HUDEP-2 (cell line): Measurements from ENCODE around the gene EMC6.

ENCODE experiments used
- DNase-seq, 76 experiments: peaks; one replicate each; lab custom pipeline; 2025; ENCODE audit not compliant: unreplicated experiment in 76 of 76; lab: John Stamatoyannopoulos, UW

EMC6 gene

DNA sequence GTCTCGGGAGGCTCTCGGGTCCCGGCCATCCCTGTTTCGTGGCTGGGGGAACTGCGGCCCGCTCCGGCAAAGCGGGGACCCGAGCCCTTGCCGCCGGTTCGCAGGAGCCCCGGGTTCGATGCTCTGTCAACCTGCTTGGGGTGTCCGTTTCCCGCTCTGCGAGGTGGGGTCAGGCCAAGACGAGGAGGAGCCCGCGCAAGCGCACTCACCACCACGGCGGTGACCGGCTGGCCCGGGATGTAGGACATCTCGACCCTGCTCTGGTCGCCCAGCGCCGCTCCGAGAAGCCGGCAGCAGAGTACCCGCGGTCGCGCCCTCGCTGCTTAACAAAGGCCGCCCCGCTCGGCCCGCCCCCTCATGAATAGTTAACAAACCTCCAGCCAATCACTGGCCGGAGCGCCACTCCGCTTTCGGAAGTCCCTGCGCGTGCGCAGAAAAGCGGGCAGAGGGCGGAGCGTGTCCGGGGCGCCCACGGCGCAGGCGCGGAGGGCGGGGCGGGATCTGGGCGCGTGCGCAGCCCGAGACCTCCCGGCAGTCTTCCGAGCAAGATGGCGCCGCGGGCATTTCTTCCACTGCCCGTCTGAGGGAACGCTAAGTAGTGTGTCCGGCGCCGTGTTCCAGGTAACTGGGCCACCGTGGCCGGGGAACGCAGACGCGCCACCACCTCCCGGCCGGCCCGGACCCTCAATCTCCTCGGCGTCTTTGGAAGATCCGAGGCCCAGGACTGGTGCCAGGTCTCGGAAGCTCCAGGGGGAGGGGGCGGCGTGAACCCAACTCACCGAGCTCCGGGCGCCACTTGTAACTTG, at the start of gene EMC6, which contains the start of gene TAX1BP3:
Gene EMC6, plus strand, starts transcription at position 534 of the 806 bp plus-strand sequence. CDS start 335 bp downstream, outside the sequence.
Gene TAX1BP3, minus strand, starts transcription at position 300 of the 806 bp plus-strand sequence. Its CDS starts 52 bp downstream, at position 248.
- peak in 75 of 76 experiments; percentile 54 to 99 (median 96) for DNase-seq

DNA sequence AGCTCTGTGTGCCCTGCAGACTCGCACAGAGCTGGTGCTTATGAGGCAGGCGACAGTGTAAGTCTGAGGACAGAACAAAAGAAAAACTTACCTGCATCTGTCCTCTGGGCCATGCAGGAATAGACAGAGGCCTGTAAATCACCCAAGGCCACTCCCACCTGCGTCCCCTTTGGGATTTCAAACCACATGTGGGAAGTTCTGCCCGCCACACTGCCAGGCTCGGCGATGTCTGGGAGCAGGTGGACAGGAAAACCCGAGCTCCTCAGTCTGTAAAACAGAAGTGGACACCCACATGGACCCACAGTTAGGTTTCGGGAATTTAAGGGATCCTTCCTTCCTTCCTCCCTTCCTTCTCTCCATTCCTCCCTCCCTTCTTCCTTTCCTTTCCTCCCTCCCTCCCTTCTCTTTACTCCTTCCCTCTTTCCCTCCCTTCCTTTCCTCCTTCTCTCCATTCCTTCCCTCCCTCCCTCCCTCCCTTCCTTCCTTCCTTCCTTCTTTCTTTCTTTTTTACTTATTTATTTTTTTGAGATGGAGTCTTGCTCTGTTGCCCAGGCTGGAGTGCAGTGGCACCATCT, 47.4 kb upstream of the EMC6 start:
- DNase-seq: no peak

- no peak for DNase-seq
Measured at GRCh38 chr17:3622977-3623594, 45.5 kb upstream of the EMC6 start.

DNA sequence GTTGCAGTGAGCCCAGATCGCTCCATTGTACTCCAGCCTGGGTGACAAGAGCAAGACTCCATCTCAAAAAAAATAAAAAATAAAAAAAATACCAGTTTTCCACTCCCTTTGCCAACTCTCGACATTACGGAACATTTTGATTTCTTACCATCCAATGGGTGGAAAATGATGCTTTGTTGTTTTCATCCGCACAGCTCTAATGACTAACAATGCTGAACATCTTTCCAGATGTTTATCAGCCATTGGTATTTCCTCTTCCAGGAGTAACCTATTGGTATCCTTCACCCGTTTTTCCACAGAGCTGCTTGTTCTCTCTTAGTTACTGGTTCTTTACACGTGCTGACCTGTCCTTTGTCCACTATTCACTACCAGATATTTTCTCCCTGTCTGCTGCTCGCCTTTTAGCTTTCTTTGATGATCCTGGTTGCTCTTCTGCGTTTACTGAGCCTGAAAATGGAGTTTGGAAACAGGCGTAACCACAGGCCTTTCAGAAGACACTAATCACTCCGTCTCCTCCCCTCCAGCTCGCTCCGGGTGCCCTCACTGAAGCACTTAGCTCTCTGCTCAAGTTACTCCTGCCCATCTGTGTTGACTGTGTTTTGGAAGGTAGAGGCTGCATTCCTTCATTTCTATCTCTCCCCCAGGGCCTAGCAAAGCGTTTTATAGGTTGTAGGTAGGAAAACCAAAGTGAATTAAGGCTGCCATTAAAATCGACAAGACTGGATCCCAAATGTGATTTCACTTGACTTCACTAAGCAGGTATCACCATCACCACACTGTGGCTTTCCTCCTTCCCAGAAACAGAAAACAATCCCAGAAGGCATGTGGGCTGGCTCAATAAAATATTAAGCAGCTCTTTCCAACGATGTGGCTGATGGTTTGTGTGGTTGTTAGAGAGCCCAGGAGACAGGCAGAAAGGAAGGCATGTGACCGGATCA, 41.5 kb upstream of the EMC6 start:
- no peak for DNase-seq

- no peak for DNase-seq
Measured at GRCh38 chr17:3627769-3628167, 40.8 kb upstream of the EMC6 start.

- DNase-seq: no peak
Measured at GRCh38 chr17:3630781-3631180, 37.8 kb upstream of the EMC6 start.

DNA sequence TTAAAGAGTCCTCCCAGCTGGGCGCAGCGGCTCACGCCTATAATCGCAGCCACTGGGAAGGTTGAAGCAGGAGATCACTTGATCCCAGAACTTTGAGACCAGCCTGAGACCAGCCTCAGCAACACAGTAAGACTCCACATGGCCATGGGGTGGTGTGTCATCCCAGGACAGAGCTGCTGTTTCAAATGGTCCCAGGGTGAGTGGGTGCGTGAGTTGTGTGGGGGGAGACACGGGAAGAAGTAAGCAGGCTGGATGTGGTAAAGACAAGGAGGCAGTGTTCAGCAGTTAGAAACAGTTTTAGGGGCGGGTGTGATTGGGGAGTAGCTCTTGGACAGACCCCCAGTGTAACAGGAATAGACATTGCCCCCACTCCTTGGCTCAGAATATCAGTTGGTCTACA, 36.3 kb upstream of the EMC6 start:
- no peak for DNase-seq

- no peak for DNase-seq
Measured at GRCh38 chr17:3635474-3636153, 33.0 kb upstream of the EMC6 start.

DNA sequence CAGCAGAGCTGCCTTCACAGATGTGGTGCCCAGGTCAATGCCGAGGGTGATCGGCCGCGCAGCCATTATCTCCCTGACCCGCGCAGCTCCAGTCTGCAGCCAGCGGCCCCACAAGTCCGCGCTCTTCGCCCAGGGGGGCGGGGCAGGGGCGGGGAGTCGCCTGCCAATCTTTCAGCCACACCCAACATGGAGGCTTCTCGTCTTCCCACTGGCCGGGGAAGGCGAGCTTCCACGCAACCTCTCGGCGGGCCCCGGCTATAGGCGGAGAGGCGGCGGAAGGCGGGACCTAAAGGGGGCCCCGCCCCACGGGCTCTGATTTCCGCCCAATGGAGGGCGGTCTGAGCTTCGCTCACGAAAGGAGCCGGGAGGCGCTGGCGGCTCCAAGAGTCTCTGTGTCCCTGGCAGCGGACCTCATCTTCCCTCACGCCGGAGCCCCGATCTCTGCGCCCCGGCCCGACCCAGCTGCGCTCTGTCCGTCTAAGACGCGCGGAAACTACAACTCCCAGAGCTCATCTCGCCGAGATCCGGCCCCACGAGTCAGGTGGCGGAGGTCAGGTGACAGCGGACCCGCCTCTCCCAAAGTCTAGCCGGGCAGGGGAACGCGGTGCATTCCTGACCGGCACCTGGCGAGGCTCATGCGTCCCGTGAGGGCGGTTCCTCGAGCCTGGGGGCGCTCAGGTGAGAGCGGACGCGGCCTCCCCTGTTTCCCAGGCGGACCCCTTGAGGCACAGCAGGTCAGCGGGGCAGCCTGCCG, 32.3 kb upstream of the EMC6 start, which contains the start of the genes CTNS and SHPK:
Gene CTNS, plus strand, starts transcription at position 607 of the 754 bp plus-strand sequence. CDS start 3,447 bp downstream, outside the sequence.
Gene SHPK, minus strand, starts transcription at position 97 of the 754 bp plus-strand sequence. Its CDS starts 31 bp downstream, at position 66.
- DNase-seq: peak in 75 of 76 experiments; percentile 54 to 98 (median 92)

DNA sequence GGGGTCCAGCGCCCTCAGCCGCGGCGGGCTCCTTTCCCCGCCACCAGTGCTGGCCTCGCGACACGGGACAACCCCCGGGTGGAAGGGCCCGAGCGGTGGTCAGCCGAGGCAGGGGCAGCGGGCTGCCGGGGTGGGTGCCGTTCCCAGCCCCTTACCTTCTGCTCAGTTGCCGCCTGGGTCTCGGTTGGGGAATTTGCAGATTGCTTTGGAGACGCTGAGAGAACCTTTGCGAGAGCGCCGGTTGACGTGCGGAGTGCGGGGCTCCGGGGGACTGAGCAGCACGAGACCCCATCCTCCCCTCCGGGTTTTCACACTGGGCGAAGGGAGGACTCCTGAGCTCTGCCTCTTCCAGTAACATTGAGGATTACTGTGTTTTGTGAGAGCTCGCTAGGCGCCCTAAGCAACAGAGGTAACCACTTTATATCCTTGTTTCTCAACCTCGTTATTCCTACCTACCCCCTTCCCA, 31.7 kb upstream of the EMC6 start:
- peak in 2 of 76 experiments; percentile 5 to 12 for DNase-seq

- DNase-seq: peak in 68 of 76 experiments; percentile 8 to 80 (median 45)
Measured at GRCh38 chr17:3639981-3640596, 28.5 kb upstream of the EMC6 start.

GRCh38 chr17:3641014-3641413, 27.6 kb upstream of the EMC6 start:
- no peak for DNase-seq

GRCh38 chr17:3641717-3642486, 26.7 kb upstream of the EMC6 start:
- no peak for DNase-seq

- no peak for DNase-seq
Measured at GRCh38 chr17:3643889-3644349, 24.7 kb upstream of the EMC6 start.

DNA sequence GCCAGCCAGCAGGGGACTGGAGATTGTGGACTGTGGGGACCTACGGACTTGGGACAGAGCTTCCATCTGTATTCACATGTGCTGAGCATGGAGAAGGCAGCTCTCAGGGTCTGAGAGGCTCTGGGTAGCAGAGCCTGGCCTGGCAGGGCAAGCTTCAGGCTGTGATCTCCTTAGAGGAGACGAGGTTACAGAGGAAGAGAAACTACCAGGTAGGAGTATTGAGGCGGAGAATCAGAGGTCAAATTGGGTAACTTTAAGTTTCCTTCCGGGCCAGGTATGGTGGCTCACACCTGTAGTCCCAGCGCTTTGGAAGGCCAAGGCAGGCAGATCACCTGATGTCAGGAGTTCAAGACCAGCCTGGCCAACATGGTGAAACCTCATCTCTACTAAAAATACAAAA, 23.3 kb upstream of the EMC6 start:
- no peak for DNase-seq

GRCh38 chr17:3647251-3647650, 21.4 kb upstream of the EMC6 start:
- DNase-seq: no peak

DNA sequence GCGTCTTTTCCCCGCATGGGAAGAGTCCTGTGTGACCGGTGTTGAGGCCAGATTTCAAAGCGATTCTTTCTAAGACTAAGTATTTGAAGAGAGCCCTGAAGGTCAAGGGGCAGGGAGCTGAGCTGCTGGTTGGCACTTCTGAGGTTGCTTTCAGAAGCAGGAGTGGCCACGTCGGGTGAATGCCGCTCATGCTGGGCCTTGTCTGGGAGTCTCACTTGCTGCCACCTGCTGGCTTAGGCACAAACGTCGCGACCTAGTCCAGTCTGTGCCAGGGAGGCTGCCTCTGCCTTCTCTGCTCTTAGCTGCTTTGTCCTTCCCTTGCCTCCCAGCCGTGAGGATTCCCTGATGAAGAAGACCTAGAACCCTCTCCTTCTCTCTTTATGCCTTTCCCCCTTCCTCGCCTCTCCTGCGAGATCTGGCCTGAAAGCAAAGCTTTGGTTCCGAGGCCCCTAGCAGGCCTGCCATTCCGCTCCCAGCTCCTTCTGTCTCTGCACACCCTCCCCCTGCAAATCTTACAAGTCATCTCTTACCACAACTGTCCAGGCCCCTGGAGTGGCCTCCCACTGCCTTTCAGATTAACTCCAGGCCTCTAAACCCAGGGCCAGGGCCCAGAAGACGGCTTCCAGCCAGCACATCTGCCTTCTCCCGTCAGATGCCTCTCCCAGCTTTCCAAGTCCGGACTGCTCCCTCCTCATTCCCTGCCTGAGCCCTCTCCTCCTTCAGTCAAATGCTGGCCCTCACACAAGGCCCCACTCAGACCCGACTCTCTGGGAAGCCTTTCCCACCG, 20.6 kb upstream of the EMC6 start:
- DNase-seq: peak in 55 of 76 experiments; percentile 5 to 68 (median 39)
